GM23338 (cell line): ENCODE data around the gene ENDOU. TPM values are rescaled to one million over a fixed set of nuclear protein-coding genes. Genes with fewer than 3 reads are reported as not detected.

ENCODE experiments used
- ATAC-seq: fragments of 200-7000 bp; cut with Tn5 transposase; 3 replicates; pipeline ENCODE4 v1.9.1; 2020
- DNase-seq: peaks from one replicate; pipeline ENCODE4 v3.0.0-alpha.2; 2015; ENCODE audit warnings: low spot score
- H2AFZ ChIP-seq: fragments of 200-600 bp; sonication (generic); 2 replicates; pipeline ENCODE4 v1.8.0; 2016; ENCODE audit warnings: antibody characterized with exemption, mild to moderate bottlenecking, moderate library complexity
- H3F3A ChIP-seq: fragments of 200-600 bp; sonication (generic); replicated peaks from 2 replicates; pipeline ENCODE4 v1.8.0; 2017; ENCODE audit warnings: antibody characterized with exemption, mixed run types, low read depth
- H3K27ac ChIP-seq: fragments of 200-600 bp; sonication (generic); 2 replicates; pipeline ENCODE4 v1.6.1; 2016; ENCODE audit warnings: low read depth
- H3K27me3 ChIP-seq: fragments of 200-600 bp; sonication (generic); 2 replicates; pipeline ENCODE4 v1.8.0; 2016; ENCODE audit warnings: mild to moderate bottlenecking, mixed run types, moderate library complexity; ENCODE audit not compliant: insufficient read depth
- H3K36me3 ChIP-seq: fragments of 200-600 bp; sonication (generic); 2 replicates; pipeline ENCODE4 v1.8.0; 2016; ENCODE audit warnings: mild to moderate bottlenecking; ENCODE audit not compliant: insufficient read depth
- H3K4me1 ChIP-seq: fragments of 200-600 bp; sonication (generic); 2 replicates; pipeline ENCODE4 v1.8.0; 2016; ENCODE audit warnings: mild to moderate bottlenecking, moderate library complexity; ENCODE audit not compliant: insufficient read depth
- H3K4me2 ChIP-seq: fragments of 200-600 bp; sonication (generic); 2 replicates; pipeline ENCODE4 v1.7.1; 2017; ENCODE audit warnings: mixed run types
- H3K4me3 ChIP-seq: fragments of 200-600 bp; sonication (generic); 2 replicates; pipeline ENCODE4 v1.6.1; 2016; ENCODE audit warnings: mixed run types
- H3K79me2 ChIP-seq: fragments of 200-600 bp; sonication (generic); replicated peaks from 2 replicates; pipeline ENCODE4 v1.8.0; 2017; ENCODE audit warnings: mild to moderate bottlenecking; ENCODE audit not compliant: insufficient read depth
- H3K9me2 ChIP-seq: fragments of 200-600 bp; sonication (generic); 2 replicates; pipeline ENCODE4 v1.8.0; 2017; ENCODE audit not compliant: insufficient read depth
- H4K20me1 ChIP-seq: fragments of 200-600 bp; sonication (generic); replicated peaks from 2 replicates; pipeline ENCODE4 v1.8.0; 2017; ENCODE audit warnings: mild to moderate bottlenecking; ENCODE audit not compliant: insufficient read depth
- H3K27ac Mint-ChIP-seq: 2 replicates; pipeline ENCODE4 v1.8.0; 2020; ENCODE audit warnings: inconsistent platforms, mild to moderate bottlenecking, moderate library complexity, mixed read lengths
- H3K27me3 Mint-ChIP-seq: 3 replicates; pipeline ENCODE4 v1.8.0; 2022; ENCODE audit warnings: low read depth, mild to moderate bottlenecking, moderate library complexity, mixed read lengths, inconsistent platforms; ENCODE audit not compliant: insufficient read depth, poor library complexity
- H3K36me3 Mint-ChIP-seq: 3 replicates; pipeline ENCODE4 v1.8.0; 2021; ENCODE audit warnings: low read depth, mild to moderate bottlenecking, inconsistent platforms, moderate library complexity, mixed read lengths
- H3K4me1 Mint-ChIP-seq: 3 replicates; pipeline ENCODE4 v1.8.0; 2020; ENCODE audit warnings: mild to moderate bottlenecking, inconsistent platforms, mixed read lengths
- H3K4me3 Mint-ChIP-seq: 3 replicates; pipeline ENCODE4 v1.8.0; 2021; ENCODE audit warnings: moderate library complexity, mild to moderate bottlenecking, inconsistent platforms, mixed read lengths
- H3K9me3 Mint-ChIP-seq: 3 replicates; pipeline ENCODE4 v1.8.0; 2020; ENCODE audit warnings: moderate library complexity, mild to moderate bottlenecking, inconsistent platforms, mixed read lengths
- EZH2 ChIP-seq: fragments of 200-600 bp; sonication (generic); IDR thresholded peaks from one replicate; pipeline ENCODE4 v1.8.0; 2017; ENCODE audit warnings: antibody characterized with exemption, mild to moderate bottlenecking, low read depth; ENCODE audit not compliant: unreplicated experiment
- EZH2phosphoT487 ChIP-seq: fragments of 200-600 bp; sonication (generic); IDR thresholded peaks from one replicate; pipeline ENCODE4 v1.8.1; 2018; ENCODE audit warnings: antibody characterized with exemption; ENCODE audit not compliant: unreplicated experiment
- NANOG ChIP-seq: IDR thresholded peaks from 2 replicates; pipeline ENCODE4 v1.6.1; 2016; ENCODE audit warnings: antibody characterized with exemption, borderline replicate concordance
- POLR2AphosphoS5 ChIP-seq: IDR thresholded peaks from 2 replicates; pipeline ENCODE4 v1.6.1; 2016; ENCODE audit warnings: antibody characterized with exemption, low read depth
- STAT1 ChIP-seq: IDR thresholded peaks from one replicate; pipeline ENCODE4 v1.6.1; 2016; ENCODE audit warnings: antibody characterized with exemption; ENCODE audit not compliant: unreplicated experiment
- ZNF114 ChIP-seq: fragments of 250-450 bp; sonication (Bioruptor Pico); IDR thresholded peaks from 2 replicates; pipeline ENCODE4 v1.5.0; 2020; ENCODE audit warnings: mild to moderate bottlenecking, moderate library complexity
- polyA plus RNA-seq: library from polyadenylated mRNA; unstranded; fragments of >200 nt; fragmentation: Nextera tagmentation; extraction: Ambion mirVana; gene quantifications from 2 replicates; pipeline ENCODE4 v1.2.1, GENCODE V29; 2016
- total RNA-seq: library from RNA; depleted of rRNA; stranded (reverse); fragments of >200 nt; shearing (Covaris generic); gene quantifications from 2 replicates; pipeline ENCODE4 v1.2.3, GENCODE V29; 2014
- TF ChIP-seq, protein P1 (sequence below): IDR thresholded peaks from one replicate; pipeline ENCODE4 v1.6.1; 2018; ENCODE audit warnings: antibody characterized with exemption; ENCODE audit not compliant: unreplicated experiment

The ENDOU gene
- total and polyA plus RNA-seq, 2 experiments from 2014 or later: not detected

DNA sequence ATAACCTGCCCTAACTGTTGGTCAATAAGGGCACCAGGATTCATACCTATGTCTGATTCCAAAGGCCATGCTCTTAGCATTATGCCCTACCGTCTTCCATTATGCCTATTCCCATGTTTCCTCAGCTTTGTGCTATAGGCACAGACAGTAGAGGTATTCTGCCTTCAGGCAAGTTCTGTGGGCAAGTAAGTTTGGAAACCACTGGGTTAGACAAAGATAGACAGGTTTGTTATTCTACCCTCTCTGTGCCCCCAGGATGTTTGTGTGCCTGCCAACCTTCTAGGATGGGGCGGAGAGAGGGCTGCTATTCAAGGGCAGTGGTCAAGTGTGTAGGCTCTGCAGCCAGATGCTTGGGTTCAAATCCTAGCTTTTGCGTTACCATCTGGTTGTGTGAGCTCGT is 28.8 kb upstream of the ENDOU start:
- Mint-ChIP-seq H3K36me3 (peaks cover 4% of the 10 kb centered on the region; the same call in 1 of the 3 replicates), H3K4me1 (peaks cover 62% of the 10 kb centered on the region), H3K27ac (no peak overlapping the region), H3K4me3 (no peak overlapping the region), H3K27me3 (peaks cover 7% of the 10 kb centered on the region), H3K9me3 (no peaks in the 10 kb centered on the region)
- Histone ChIP-seq H3F3A (no peaks in the 10 kb centered on the region), H3K27me3 (no peaks in the 10 kb centered on the region), H3K4me1 (peaks cover 29% of the 10 kb centered on the region), H3K9me2 (no peaks in the 10 kb centered on the region), H3K4me3 (no peak overlapping the region), H3K36me3 (no peaks in the 10 kb centered on the region), H3K27ac (peak overlapping the region; percentile 76; the same call in 1 of the 2 replicates), H3K79me2 (no peaks in the 10 kb centered on the region), H2AFZ (no peak overlapping the region), H4K20me1 (no peaks in the 10 kb centered on the region), H3K4me2 (peak overlapping the region; percentile 73)
- TF ChIP-seq EZH2: no peak
- no peak for TF ChIP-seq ZNF114 (CRISPR knock-in tag)
- no peak for TF ChIP-seq NANOG
- TF ChIP-seq, protein P1, sequence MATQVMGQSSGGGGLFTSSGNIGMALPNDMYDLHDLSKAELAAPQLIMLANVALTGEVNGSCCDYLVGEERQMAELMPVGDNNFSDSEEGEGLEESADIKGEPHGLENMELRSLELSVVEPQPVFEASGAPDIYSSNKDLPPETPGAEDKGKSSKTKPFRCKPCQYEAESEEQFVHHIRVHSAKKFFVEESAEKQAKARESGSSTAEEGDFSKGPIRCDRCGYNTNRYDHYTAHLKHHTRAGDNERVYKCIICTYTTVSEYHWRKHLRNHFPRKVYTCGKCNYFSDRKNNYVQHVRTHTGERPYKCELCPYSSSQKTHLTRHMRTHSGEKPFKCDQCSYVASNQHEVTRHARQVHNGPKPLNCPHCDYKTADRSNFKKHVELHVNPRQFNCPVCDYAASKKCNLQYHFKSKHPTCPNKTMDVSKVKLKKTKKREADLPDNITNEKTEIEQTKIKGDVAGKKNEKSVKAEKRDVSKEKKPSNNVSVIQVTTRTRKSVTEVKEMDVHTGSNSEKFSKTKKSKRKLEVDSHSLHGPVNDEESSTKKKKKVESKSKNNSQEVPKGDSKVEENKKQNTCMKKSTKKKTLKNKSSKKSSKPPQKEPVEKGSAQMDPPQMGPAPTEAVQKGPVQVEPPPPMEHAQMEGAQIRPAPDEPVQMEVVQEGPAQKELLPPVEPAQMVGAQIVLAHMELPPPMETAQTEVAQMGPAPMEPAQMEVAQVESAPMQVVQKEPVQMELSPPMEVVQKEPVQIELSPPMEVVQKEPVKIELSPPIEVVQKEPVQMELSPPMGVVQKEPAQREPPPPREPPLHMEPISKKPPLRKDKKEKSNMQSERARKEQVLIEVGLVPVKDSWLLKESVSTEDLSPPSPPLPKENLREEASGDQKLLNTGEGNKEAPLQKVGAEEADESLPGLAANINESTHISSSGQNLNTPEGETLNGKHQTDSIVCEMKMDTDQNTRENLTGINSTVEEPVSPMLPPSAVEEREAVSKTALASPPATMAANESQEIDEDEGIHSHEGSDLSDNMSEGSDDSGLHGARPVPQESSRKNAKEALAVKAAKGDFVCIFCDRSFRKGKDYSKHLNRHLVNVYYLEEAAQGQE: no peak
- no peak for TF ChIP-seq EZH2phosphoT487
- no peak for ATAC-seq
- no peak for DNase-seq

DNA sequence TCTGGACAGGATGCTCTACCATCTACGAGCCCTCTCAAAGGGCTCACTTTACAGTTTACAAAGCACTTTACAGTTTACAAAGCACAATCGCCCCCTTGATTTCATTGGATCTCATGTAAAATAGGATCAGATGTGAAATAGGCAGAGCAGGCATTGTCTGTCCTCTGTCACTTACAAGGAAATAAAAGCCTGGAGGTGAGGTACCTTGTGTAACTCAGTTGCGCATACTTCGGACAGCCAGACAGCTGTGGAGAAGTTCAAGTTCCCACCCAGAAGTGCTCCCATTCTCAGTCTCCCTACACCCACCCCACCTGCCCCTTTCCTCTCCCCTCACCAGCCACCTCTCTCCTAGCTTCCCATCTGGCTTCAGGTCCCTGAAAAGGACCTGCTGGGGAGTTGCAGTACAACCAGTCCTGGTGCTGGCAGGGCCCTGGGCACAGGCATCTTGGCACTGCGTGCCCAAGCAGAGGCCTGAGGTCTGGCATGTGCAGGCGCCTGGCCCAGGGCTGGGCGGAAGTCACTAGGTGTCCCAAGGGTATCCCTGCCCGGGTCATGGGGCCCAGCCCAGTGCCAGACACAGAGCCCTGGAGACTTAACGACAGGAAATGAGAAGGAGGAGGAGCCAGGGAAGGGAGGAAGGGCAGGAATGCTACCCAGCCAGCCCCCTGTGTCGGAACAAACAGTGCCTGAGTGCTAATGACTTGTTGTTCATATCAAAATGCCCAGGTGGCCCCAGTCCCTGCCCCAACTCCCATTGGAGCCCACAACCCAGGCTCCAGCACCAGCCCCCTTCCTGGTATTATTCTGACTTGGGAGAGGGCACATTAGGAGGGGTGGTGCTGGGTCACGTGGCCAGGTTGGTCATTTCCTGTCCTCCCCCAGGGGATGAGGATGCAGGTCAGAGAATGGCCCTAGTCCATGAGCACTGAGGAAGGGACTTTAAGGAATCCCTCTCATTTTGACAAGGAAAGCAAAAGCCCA is 28.0 kb upstream of the ENDOU start:
- H3K4me2 ChIP-seq: peak overlapping the region; percentile 73
- peak; percentile 87 for DNase-seq
- H3K4me1 Mint-ChIP-seq: peaks cover 60% of the 10 kb centered on the region

More for the DNA sequence above, 28.0 kb upstream of the ENDOU start:
- Histone ChIP-seq H4K20me1 (no peaks in the 10 kb centered on the region), H2AFZ (peak overlapping the region; percentile 33; the same call in 1 of the 2 replicates), H3K27ac (peak overlapping the region; percentile 76), H3K27me3 (no peaks in the 10 kb centered on the region), H3K79me2 (no peaks in the 10 kb centered on the region), H3K4me1 (peaks cover 27% of the 10 kb centered on the region), H3F3A (no peaks in the 10 kb centered on the region), H3K36me3 (no peaks in the 10 kb centered on the region), H3K4me3 (no peak overlapping the region), H3K9me2 (no peaks in the 10 kb centered on the region)
- no peaks in the 10 kb centered on the region for H3K9me3 Mint-ChIP-seq
- peak overlapping the region; percentile 94 for H3K27ac Mint-ChIP-seq
- H3K4me3 Mint-ChIP-seq: no peak overlapping the region
- H3K27me3 Mint-ChIP-seq: peaks cover 7% of the 10 kb centered on the region
- H3K36me3 Mint-ChIP-seq: peaks cover 4% of the 10 kb centered on the region; the same call in 1 of the 3 replicates
- TF ChIP-seq EZH2 (no peak), POLR2AphosphoS5 (no peak), STAT1 (no peak), NANOG (no peak)
- peak; percentile 74 for ATAC-seq
